ENCODE data around the gene WDR49.

WDR49 gene

DNA sequence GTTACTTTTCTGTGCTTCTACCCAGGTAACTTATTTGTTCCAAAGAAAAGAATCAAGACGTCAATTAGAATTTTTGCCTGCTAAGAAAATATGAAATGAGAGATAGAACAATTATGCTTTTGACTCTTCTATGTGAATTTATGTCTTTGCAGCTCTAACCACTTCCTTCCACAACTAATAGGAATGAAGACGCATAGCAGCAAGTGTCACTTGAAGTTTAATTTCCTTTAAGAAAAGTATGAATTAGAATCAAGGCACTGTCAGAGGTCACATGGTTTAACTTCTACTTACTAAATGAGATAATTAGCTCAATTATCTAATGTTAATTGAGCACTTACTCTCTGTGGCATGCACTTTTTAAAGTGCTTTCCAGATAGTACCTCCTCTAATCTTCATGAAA, 3.3 kb downstream of the WDR49 start:
- Histone ChIP-seq H3F3A (ENCODE audit: insufficient read depth) (no peaks in the 10 kb centered on the region), H3K4me2 (ENCODE audit: low read depth, low read length, poor library complexity, severe bottlenecking) (no peak overlapping the region), H3K9me2 (replicated peaks; ENCODE audit: insufficient read depth, low read length) (no peaks in the 10 kb centered on the region), H3K36me3 (ENCODE audit: low read length) (no peaks in the 10 kb centered on the region), H2AFZ (ENCODE audit: low read depth, low read length, severe bottlenecking) (no peak overlapping the region), H3K27ac (ENCODE audit: low read depth, low read length) (no peak overlapping the region), H3K9me3 (ENCODE audit: insufficient read depth, low read length) (no peaks in the 10 kb centered on the region), H3K4me3 (ENCODE audit: insufficient read depth, low read length, poor library complexity, severe bottlenecking) (no peak overlapping the region), H4K20me1 (ENCODE audit: low read depth, low read length) (no peaks in the 10 kb centered on the region), H3K27me3 (ENCODE audit: low read length) (no peaks in the 10 kb centered on the region), H3K9ac (ENCODE audit: low read length) (no peak overlapping the region), H3K79me2 (ENCODE audit: insufficient read depth, low read length) (no peaks in the 10 kb centered on the region)
- TF ChIP-seq, protein P1, sequence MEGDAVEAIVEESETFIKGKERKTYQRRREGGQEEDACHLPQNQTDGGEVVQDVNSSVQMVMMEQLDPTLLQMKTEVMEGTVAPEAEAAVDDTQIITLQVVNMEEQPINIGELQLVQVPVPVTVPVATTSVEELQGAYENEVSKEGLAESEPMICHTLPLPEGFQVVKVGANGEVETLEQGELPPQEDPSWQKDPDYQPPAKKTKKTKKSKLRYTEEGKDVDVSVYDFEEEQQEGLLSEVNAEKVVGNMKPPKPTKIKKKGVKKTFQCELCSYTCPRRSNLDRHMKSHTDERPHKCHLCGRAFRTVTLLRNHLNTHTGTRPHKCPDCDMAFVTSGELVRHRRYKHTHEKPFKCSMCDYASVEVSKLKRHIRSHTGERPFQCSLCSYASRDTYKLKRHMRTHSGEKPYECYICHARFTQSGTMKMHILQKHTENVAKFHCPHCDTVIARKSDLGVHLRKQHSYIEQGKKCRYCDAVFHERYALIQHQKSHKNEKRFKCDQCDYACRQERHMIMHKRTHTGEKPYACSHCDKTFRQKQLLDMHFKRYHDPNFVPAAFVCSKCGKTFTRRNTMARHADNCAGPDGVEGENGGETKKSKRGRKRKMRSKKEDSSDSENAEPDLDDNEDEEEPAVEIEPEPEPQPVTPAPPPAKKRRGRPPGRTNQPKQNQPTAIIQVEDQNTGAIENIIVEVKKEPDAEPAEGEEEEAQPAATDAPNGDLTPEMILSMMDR (IDR thresholded peaks at IDR 0.05; ENCODE audit: insufficient read depth, low read length, poor library complexity, severe bottlenecking) = no peak
- TF ChIP-seq EZH2phosphoT487 (conservative IDR thresholded peaks at IDR 0.05; ENCODE audit: low read length) = no peak

DNA sequence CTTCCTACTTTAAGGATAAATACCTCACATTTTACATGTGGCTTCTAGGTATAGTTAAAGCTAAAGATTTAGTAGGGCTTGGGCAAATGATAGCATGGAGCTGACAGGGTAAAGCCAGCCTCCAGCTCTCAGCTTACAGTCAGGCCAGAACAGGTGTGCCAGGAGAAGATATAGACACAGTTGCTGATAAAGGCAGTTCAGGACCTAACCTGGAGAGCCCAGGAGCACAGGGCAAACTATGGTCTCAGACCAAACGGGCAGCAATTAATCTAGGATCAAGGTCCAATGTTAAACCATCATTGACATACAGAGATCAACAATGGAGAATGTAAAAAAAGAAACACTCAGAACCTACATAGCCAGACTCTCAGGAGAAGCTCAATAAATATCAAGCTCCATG, 4.0 kb downstream of the WDR49 start:
- TF ChIP-seq EZH2phosphoT487 (conservative IDR thresholded peaks at IDR 0.05; ENCODE audit: low read length) = no peak
- TF ChIP-seq, protein P1 (IDR thresholded peaks at IDR 0.05; ENCODE audit: insufficient read depth, low read length, poor library complexity, severe bottlenecking) = no peak
- Histone ChIP-seq H3K9me2 (replicated peaks; ENCODE audit: insufficient read depth, low read length) (no peaks in the 10 kb centered on the region), H3K79me2 (ENCODE audit: insufficient read depth, low read length) (no peaks in the 10 kb centered on the region), H4K20me1 (ENCODE audit: low read depth, low read length) (no peaks in the 10 kb centered on the region), H3F3A (ENCODE audit: insufficient read depth) (no peaks in the 10 kb centered on the region), H3K9ac (ENCODE audit: low read length) (no peak overlapping the region), H3K27ac (ENCODE audit: low read depth, low read length) (no peak overlapping the region), H3K4me2 (ENCODE audit: low read depth, low read length, poor library complexity, severe bottlenecking) (no peak overlapping the region), H3K9me3 (ENCODE audit: insufficient read depth, low read length) (no peaks in the 10 kb centered on the region), H3K27me3 (ENCODE audit: low read length) (no peaks in the 10 kb centered on the region), H3K4me3 (ENCODE audit: insufficient read depth, low read length, poor library complexity, severe bottlenecking) (no peak overlapping the region), H2AFZ (ENCODE audit: low read depth, low read length, severe bottlenecking) (no peak overlapping the region), H3K36me3 (ENCODE audit: low read length) (no peaks in the 10 kb centered on the region)

DNA sequence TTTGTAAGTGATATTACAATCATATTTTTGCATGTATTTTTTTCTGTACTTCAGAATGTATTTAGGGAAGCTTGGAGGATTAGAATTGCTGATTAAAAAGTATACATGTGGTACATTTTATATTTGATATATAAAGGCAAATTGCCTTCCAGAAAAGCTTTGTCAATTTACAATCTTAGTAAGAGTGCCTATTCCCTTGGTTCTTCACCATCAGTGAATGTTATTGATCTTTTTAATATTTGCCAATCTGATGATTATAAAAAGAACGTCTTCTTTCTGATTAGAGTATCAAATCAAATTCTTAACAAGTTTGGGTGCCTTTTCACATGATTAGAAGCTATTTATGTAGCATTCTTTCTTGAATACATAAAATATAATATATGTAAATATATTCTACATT, 9.1 kb downstream of the WDR49 start:
- no peaks in the 10 kb centered on the region for H4K20me1 ChIP-seq (ENCODE audit: low read depth, low read length)
- H3K4me2 ChIP-seq (ENCODE audit: low read depth, low read length, poor library complexity, severe bottlenecking) = no peak overlapping the region
- no peak for TF ChIP-seq EZH2phosphoT487 (conservative IDR thresholded peaks at IDR 0.05; ENCODE audit: low read length)
- TF ChIP-seq, protein P1 (IDR thresholded peaks at IDR 0.05; ENCODE audit: insufficient read depth, low read length, poor library complexity, severe bottlenecking) = no peak
- H2AFZ ChIP-seq (ENCODE audit: low read depth, low read length, severe bottlenecking) = no peak overlapping the region
- no peak overlapping the region for H3K27ac ChIP-seq (ENCODE audit: low read depth, low read length)
- no peak overlapping the region for H3K9ac ChIP-seq (ENCODE audit: low read length)
- H3K4me3 ChIP-seq (ENCODE audit: insufficient read depth, low read length, poor library complexity, severe bottlenecking) = no peak overlapping the region
- no peaks in the 10 kb centered on the region for H3F3A ChIP-seq (ENCODE audit: insufficient read depth)
- no peaks in the 10 kb centered on the region for H3K79me2 ChIP-seq (ENCODE audit: insufficient read depth, low read length)
- no peaks in the 10 kb centered on the region for H3K9me2 ChIP-seq (replicated peaks; ENCODE audit: insufficient read depth, low read length)
- no peaks in the 10 kb centered on the region for H3K27me3 ChIP-seq (ENCODE audit: low read length)
- H3K36me3 ChIP-seq (ENCODE audit: low read length) = no peaks in the 10 kb centered on the region
- H3K9me3 ChIP-seq (ENCODE audit: insufficient read depth, low read length) = no peaks in the 10 kb centered on the region
